GM19240 (cell line): Measurements from ENCODE around the gene LSM4.
"Not testable (repeated sequence)": the region's sequence is repeated elsewhere in the genome, so short reads cannot be mapped to it uniquely, and the experiment has no call there.

Experiments used
- DNase-seq: peaks from one replicate; pipeline ENCODE4 v3.0.0; 2011; ENCODE audit warnings: low spot score; ENCODE audit not compliant: insufficient read length

LSM4 gene

GRCh38 chr19:18322759-18323460, at the start of gene LSM4:
TSS of gene LSM4 (minus strand) at chr19:18323076. CDS start at chr19:18323020, 56 bp downstream.
- peak; percentile 97 for DNase-seq

GRCh38 chr19:18368504-18369222, 45.8 kb upstream of the LSM4 start:
- no peak for DNase-seq

DNA sequence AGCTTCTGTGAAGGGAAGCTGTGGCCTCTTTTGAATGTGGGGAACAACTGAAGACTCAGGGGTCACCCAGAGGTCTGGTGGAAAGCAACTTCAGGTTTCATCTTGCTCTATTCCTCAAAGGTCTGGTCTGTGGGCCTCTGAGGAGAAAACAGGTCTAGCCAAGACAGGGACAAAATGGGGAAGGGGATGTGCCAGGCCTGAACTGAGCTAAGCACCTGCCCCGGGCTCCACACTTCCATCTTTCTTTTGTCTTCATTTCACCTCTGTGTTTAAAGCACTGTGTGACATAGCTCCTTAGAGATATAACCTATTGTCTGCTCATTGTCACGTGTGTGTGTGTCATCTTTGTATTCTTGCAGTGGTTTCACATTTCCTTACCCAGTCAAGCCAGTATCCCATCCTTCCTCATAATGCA, 43.2 kb upstream of the LSM4 start:
- DNase-seq = no peak

GRCh38 chr19:18364826-18365528, 42.1 kb upstream of the LSM4 start:
- no peak for DNase-seq

DNA sequence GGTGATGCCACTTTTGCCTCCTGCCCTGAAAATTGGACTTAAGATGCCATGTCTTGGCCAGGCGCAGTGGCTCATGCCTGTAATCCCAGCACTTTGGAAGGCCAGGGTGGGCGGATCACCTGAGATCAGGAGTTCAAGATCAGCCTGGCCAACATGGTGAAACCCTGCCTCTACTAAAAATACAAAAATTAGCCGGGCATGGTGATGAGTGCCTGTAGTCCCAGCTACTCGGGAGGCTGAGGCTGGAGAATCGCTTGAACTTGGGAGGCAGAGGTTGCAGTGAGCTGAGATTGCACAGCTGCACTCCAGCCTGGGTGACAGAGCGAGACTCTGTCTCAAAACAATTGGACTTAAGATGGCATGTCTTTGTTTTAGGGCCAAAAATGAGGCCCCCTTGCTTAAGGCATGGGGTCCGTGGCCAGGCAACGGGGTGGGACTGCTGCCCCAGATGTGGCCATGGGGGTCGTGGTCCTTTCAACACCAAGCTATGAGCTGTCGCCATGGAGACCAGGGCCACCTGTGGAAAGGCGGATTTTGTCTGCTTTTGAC, 41.5 kb upstream of the LSM4 start:
- DNase-seq = not testable (repeated sequence)

GRCh38 chr19:18363787-18364186, 40.9 kb upstream of the LSM4 start:
- no peak for DNase-seq

- no peak for DNase-seq
Measured at GRCh38 chr19:18362934-18363542, 40.2 kb upstream of the LSM4 start.

- DNase-seq = no peak
Measured at GRCh38 chr19:18361646-18362045, 38.8 kb upstream of the LSM4 start.

DNA sequence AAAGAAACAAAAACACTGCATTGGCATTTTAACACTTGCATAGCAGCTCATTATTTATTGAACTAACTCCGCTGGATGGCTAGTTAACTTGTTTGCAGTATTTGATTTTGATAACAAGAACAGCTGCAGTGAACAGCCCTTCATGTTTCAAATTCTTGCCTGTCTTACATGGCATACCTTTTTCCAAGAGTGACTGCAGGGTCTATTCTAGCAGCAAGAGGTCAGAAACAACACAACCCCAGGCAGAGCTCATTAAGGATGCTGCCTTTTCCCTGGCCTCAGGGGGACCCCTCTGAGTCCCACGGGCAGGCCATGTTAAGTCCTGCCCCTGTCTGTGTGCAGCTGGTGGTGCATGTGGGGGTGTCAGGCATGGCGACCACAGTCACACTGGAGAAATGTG, 34.2 kb upstream of the LSM4 start:
- no peak for DNase-seq

GRCh38 chr19:18354743-18355142, 31.9 kb upstream of the LSM4 start:
- DNase-seq = not testable (repeated sequence)

DNA sequence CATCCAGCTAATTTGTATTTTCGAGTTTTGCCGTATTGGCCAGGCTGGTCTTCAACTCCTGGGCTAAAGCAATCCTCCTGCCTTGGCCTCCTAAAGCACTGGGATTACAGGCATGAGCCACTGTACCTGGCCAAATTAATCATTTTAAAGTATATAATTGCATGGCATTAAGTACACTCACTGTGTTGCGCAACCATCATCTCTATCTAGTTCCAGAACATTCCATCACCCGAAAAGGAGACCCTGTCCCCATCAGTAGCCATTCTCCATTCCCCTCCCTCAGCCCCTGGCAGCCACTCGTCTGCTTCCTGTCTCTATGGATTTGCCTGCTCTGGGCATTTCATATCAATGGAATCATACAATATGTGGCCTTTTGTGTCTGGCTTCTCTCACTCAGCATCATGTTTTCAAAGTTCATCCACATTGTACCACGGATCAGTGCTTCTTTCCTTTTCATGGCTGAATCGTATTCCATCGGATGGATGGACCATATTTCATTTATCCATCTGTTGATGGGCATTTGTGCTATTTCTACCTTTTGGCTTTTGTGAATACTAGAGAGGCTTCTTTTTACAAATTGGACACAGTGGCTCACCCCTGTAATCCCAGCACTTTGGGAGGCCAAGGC, 30.6 kb upstream of the LSM4 start:
- no peak for DNase-seq

- no peak for DNase-seq
Measured at GRCh38 chr19:18351544-18351943, 28.7 kb upstream of the LSM4 start.

DNA sequence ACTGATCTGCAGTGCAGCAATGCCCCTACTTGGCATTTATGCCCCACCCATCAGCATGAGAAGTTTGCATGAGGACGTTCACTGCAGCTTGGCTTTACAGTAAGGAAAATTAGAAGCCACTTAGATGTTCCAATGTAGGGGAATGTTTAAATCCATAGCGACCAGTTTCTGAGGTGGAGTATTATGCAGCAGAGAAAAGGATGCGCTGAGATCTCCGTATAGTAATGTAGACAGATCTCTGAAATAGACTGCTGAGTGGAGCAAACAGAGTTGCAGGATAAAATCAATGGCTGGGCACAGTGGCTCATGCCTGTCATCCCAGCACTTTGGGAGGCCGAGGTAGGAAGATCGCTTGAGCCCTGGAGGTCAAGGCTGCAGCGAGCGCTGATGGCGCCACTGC, 27.6 kb upstream of the LSM4 start:
- no peak for DNase-seq

DNA sequence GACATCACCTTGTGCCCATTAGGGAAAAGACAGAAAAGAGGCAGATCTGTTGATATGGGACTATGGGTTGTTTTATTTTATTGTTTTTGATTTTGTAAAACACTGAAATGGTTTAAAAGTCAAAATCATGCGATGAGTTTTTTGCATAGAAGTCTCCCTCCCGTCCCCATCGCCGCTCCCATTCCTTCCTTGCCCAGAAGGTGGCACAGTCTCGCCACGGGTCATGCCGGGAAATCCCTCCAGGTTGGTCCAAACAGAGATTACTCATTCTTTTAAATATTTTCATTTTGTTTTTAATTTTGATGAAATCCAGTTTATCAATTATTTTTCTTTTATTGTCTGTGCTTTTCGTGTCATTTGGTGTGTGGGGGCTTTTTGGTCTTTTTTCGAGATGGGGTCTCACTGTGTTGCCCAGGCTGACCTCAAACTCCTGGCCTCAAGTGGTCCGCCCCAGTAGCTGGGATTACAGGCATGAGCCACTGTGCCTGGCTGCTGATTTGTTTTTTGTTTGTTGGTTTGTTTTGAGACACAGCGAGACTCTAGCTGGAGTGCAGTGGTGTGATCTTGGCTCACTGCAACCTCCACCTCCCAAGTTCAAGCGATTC, 26.8 kb upstream of the LSM4 start:
- peak; percentile 56 for DNase-seq

GRCh38 chr19:18348818-18349339, 26.0 kb upstream of the LSM4 start:
- not testable (repeated sequence) for DNase-seq

GRCh38 chr19:18348171-18348570, 25.3 kb upstream of the LSM4 start:
- no peak for DNase-seq

DNA sequence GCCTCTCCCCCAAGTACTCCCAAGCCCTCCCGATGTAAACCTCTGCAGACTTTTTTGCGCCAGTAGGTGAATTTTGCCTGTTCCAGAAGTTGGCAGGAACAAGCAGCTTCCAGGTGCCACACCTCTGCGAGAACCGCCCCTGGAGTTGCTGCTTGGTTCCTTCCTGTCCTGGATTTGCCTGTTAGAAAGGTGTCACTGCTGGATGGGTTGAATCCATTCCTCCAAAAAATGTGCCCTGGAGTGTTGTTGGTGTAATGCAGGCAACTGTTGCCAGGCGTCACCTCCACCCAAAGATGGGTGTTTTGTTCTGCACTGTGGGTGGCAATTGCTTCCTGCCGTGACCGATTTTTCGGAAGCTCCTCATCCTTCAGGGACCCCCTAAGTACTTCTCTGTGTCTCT, 23.2 kb upstream of the LSM4 start:
- no peak for DNase-seq

DNA sequence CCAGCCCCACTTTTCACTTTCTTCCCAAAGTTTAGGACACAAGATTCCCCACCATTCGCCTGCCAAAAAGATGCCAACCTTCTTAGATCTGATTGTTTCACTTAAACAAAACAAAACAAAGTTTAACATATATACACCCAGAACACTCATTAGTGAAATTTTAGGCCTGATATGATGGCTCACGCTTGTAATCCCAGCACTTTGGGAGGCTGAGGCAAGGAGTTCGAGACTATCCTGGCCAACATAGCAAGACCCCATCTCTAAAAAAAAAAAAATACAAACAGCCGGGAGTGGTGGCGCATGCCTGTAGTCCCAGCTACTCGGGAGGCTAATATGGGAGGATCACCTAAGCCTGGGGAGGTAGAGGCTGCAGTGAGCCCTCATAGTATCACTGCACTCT, 22.4 kb upstream of the LSM4 start:
- no peak for DNase-seq

GRCh38 chr19:18344582-18344950, 21.7 kb upstream of the LSM4 start:
- DNase-seq = no peak

DNA sequence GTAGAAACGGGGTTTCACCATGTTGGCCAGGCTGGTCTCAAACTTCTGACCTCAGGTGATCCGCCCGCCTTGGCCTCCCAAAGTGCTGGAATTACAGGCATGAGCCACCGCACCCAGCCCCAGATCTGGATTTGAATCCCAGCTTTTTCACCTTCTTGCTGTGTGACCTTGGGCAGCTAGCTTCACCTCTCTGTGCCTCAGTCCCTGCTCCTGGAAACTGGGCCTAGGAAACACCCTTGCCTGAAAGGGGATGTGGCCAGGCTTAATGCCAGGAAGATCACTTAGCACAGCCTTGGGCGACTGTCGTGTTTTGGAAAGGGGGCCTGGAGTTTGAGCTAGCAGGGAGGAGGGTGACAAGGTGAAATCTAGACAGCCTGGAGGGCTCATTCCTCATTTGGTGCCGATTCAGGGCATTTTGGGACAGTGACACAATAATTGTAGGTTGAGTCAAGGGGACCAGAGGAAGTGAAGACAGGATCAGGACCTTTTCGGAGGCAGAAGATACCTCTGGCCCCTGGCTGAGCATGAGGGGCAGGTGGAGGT, 19.3 kb upstream of the LSM4 start:
- DNase-seq = no peak
